ENCODE data around the gene EI24.

DNA sequence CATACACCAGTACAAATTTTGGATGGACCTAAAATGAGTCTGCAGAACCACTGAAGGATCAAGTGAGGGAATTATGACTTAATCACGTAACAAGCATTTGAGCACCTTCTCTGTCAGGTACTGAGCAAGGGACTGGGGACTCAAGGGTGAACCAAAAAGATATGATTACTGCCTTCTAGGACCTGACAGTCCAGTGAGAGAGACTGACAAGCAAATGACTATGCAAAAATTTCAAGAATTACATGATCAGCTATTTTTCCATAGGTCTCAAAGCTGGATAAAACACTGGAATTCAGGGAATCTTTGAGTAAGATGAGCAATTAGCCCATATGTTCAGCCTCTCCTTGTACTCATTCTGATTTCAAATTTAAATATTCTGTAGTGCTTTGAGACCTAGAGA, 18.2 kb downstream of the EI24 start:
- TF ChIP-seq POLR2A (IDR thresholded peaks at IDR 0.05; ENCODE audit: low read length) (no peak), GATA1 (IDR thresholded peaks at IDR 0.05; ENCODE audit: low read depth, low read length) (no peak)

Measured in erythroblast (primary cell).